Stimulated activated CD8-positive, alpha-beta memory T cell treated with anti-CD3 and anti-CD28 coated beads, Interleukin-12 subunit alpha, Interleukin-12 subunit beta, amount 100 ng/mL, for 1 hour (primary cell): Measurements from ENCODE around the gene NUP93.
"Not testable (repeated sequence)": the region's sequence is repeated elsewhere in the genome, so short reads cannot be mapped to it uniquely, and the experiment has no call there.

Source experiments
- DNase-seq: peaks from one replicate; pipeline ENCODE4 v3.0.0-alpha.2; 2020; ENCODE audit warnings: low read depth

NUP93 gene

GRCh38 chr16:56709443-56710040, 20.4 kb upstream of the NUP93 start:
- no peak for DNase-seq

GRCh38 chr16:56710181-56710737, 19.7 kb upstream of the NUP93 start:
- no peak for DNase-seq

GRCh38 chr16:56711862-56712261, 18.1 kb upstream of the NUP93 start:
- DNase-seq, result no peak

- no peak for DNase-seq
These were observed 16.1 kb upstream of the NUP93 start for GRCh38 chr16:56713794-56714193.

- no peak for DNase-seq
These were observed 14.8 kb upstream of the NUP93 start for GRCh38 chr16:56715126-56715525.

GRCh38 chr16:56716761-56717160, 13.2 kb upstream of the NUP93 start:
- DNase-seq, result no peak

- not testable (repeated sequence) for DNase-seq
These were observed 12.4 kb upstream of the NUP93 start for GRCh38 chr16:56717532-56717931.

GRCh38 chr16:56722200-56722842, 7.6 kb upstream of the NUP93 start:
- DNase-seq, result no peak

- DNase-seq, result no peak
These were observed 5.7 kb upstream of the NUP93 start for GRCh38 chr16:56724191-56724590.

GRCh38 chr16:56726283-56726682, 3.6 kb upstream of the NUP93 start:
- no peak for DNase-seq

- no peak for DNase-seq
These were observed 3.0 kb upstream of the NUP93 start for GRCh38 chr16:56726926-56727325.

GRCh38 chr16:56728027-56728426, 1.9 kb upstream of the NUP93 start:
- DNase-seq, result no peak

GRCh38 chr16:56728980-56729734, 772 bp upstream of the NUP93 start:
- DNase-seq, result no peak

GRCh38 chr16:56732366-56732765, 2.4 kb downstream of the NUP93 start:
- DNase-seq, result no peak

GRCh38 chr16:56732832-56733231, 2.9 kb downstream of the NUP93 start:
- no peak for DNase-seq

- no peak for DNase-seq
These were observed 4.5 kb downstream of the NUP93 start for GRCh38 chr16:56734429-56734828.

GRCh38 chr16:56736476-56736875, 6.5 kb downstream of the NUP93 start:
- no peak for DNase-seq

GRCh38 chr16:56737539-56737938, 7.6 kb downstream of the NUP93 start:
- DNase-seq, result no peak

- DNase-seq, result no peak
These were observed 8.3 kb downstream of the NUP93 start for GRCh38 chr16:56738221-56738620.

GRCh38 chr16:56739378-56739777, 9.4 kb downstream of the NUP93 start:
- not testable (repeated sequence) for DNase-seq

GRCh38 chr16:56741399-56741798, 11.5 kb downstream of the NUP93 start:
- no peak for DNase-seq

GRCh38 chr16:56742030-56742984, 12.4 kb downstream of the NUP93 start:
- no peak for DNase-seq
